ENCODE measurements around the gene BABAM2. TPM values are rescaled to one million over a fixed set of nuclear protein-coding genes. Genes with fewer than 3 reads are reported as not detected.
A peak's percentile ranks its signal among the peaks of the same experiment; 100 is the strongest.

The BABAM2 gene
- total and polyA plus RNA-seq, 2 of the 4 experiments (the other 2 are of a cell fraction): 20.9 to 23.1 TPM

- Histone ChIP-seq H4K91ac (ENCODE audit: insufficient read depth, low read depth, low read length) (no peak overlapping the region), H3K56ac (ENCODE audit: extremely low read depth, insufficient read depth, low read length) (no peak overlapping the region), H2BK120ac (ENCODE audit: low read depth, low read length) (no peak overlapping the region), H4K20me1 (ENCODE audit: insufficient read depth, low read length) (no peaks in the 10 kb centered on the region), H2AK5ac (ENCODE audit: low read depth, low read length) (peak overlapping the region; percentile 12; the same call in 1 of the 2 replicates), H3K79me1 (ENCODE audit: low read depth in 1 of 2, low read length in 2 of 2) (no peaks in the 10 kb centered on the region), H2AK9ac (replicated peaks; ENCODE audit: low read depth, low read length, poor library complexity) (no peak overlapping the region), H3K18ac (ENCODE audit: low read depth, low read length) (no peak overlapping the region), H3K9me3 (ENCODE audit: control insufficient read depth, insufficient read depth, low read length) (no peaks in the 10 kb centered on the region), H3K4me1 (ENCODE audit: control insufficient read depth, insufficient read depth, low read length) (no peaks in the 10 kb centered on the region), H3K9me1 (ENCODE audit: insufficient read depth, low read length) (no peaks in the 10 kb centered on the region), H3K27me3 (ENCODE audit: control insufficient read depth, insufficient read depth, low read length) (no peaks in the 10 kb centered on the region), H3K4ac (ENCODE audit: low read depth, low read length) (no peak overlapping the region), H3K4me2 (ENCODE audit: low read depth, low read length) (no peak overlapping the region), H3K27ac (ENCODE audit: insufficient read depth, low read length) (no peak overlapping the region), H3K14ac (replicated peaks; ENCODE audit: low read depth, low read length) (no peak overlapping the region), H2BK20ac (ENCODE audit: low read depth, low read length) (no peak overlapping the region), H4K8ac (ENCODE audit: low read depth in 2 of 2, low read length in 2 of 2) (no peak overlapping the region), H3K36me3 (ENCODE audit: control insufficient read depth, insufficient read depth, low read length) (no peaks in the 10 kb centered on the region), H3K4me3 (ENCODE audit: insufficient read depth, low read depth, low read length) (no peak overlapping the region), H3K9ac (ENCODE audit: low read depth, low read length) (no peak overlapping the region), H2BK15ac (ENCODE audit: low read depth, low read length) (no peak overlapping the region), H2AFZ (replicated peaks; ENCODE audit: low read length, poor library complexity) (no peak overlapping the region), H2BK5ac (ENCODE audit: low read depth, low read length, poor library complexity, severe bottlenecking) (no peak overlapping the region), H4K5ac (ENCODE audit: low read depth, low read length) (no peak overlapping the region), H3K23ac (ENCODE audit: low read depth, low read length) (no peak overlapping the region)
- intact Hi-C loops (cut with micrococcal nuclease): loop anchor here (2.0 kb wide), 1 partner anchor 16 kb away; no protein-coding TSS in a partner anchor
- ChIA-PET CTCF (no interaction called here), POLR2A (ENCODE audit: unreplicated experiment) (no interaction called here)
- in situ Hi-C loops (cut with MboI; ENCODE audit: low sequenced_read_pairs): no loop called here
- no peak for DNase-seq
- no peak for ATAC-seq (ENCODE audit: low read depth)
- BruUV-seq (replicated peaks): no TSS peak
- no peak for TF ChIP-seq RFX5 (IDR thresholded peaks at IDR 0.05; ENCODE audit: low read depth, low read length)
- 93% methylated on average over 2 of the region's 3 CpGs; no CpG with 5 or more reads in 1 of the 2 experiments for WGBS, 2 experiments (ENCODE audit: extremely low coverage in 2 of 2, insufficient read length in 1 of 2)
- dilution Hi-C loops (cut with HindIII; ENCODE audit: low sequenced_read_pairs, unreplicated experiment): no loop called here
Measured at GRCh38 chr2:27870724-27871123, 19.8 kb upstream of the BABAM2 start.
